HEK293T (cell line): ENCODE results near the gene NAMPT.

Experiments used
- CTCF ChIA-PET: fragments of 350-600 bp; formaldehyde crosslinking; extraction: SDS; loops from one replicate; lab custom pipeline; 2021; ENCODE audit warnings: antibody characterized with exemption, inconsistent platforms; lab: Yijun Ruan, JAX
- POLR2A ChIA-PET: fragments of 350-600 bp; formaldehyde crosslinking; extraction: SDS; loops from one replicate; lab custom pipeline; 2020; ENCODE audit warnings: antibody characterized with exemption, inconsistent platforms; lab: Yijun Ruan, JAX
- DNase-seq: peaks from one replicate; pipeline ENCODE4 v3.0.0; 2012; ENCODE audit warnings: mixed read lengths; ENCODE audit errors: extremely low spot score
- ARNT ChIP-seq: fragments of 450-650 bp; IDR thresholded peaks from 2 replicates; pipeline ENCODE4 v1.6.1; 2017; ENCODE audit warnings: mild to moderate bottlenecking
- BHLHE40 ChIP-seq: fragments of 450-650 bp; IDR thresholded peaks from 2 replicates; pipeline ENCODE4 v1.6.1; 2016; ENCODE audit warnings: mild to moderate bottlenecking, moderate library complexity, borderline replicate concordance
- CTBP1 ChIP-seq: fragments of 450-650 bp; IDR thresholded peaks from 2 replicates; pipeline ENCODE4 v1.6.1; 2016; ENCODE audit warnings: borderline replicate concordance
- ELF4 ChIP-seq: fragments of 450-650 bp; IDR thresholded peaks from 2 replicates; pipeline ENCODE4 v1.6.1; 2017; ENCODE audit warnings: antibody characterized with exemption
- FOXA1 ChIP-seq: fragments of 450-650 bp; IDR thresholded peaks from 2 replicates; pipeline ENCODE4 v1.6.1; 2016; ENCODE audit warnings: mild to moderate bottlenecking
- FOXK2 ChIP-seq: fragments of 450-650 bp; IDR thresholded peaks from 2 replicates; pipeline ENCODE4 v1.6.1; 2016; ENCODE audit warnings: mild to moderate bottlenecking
- FOXM1 ChIP-seq: fragments of 450-650 bp; IDR thresholded peaks from 2 replicates; pipeline ENCODE4 v1.6.1; 2017; ENCODE audit warnings: mild to moderate bottlenecking, borderline replicate concordance
- HDGF ChIP-seq: fragments of 450-650 bp; IDR thresholded peaks from 2 replicates; pipeline ENCODE4 v1.6.1; 2017; ENCODE audit warnings: antibody characterized with exemption, borderline replicate concordance
- L3MBTL2 ChIP-seq: fragments of 450-650 bp; conservative IDR thresholded peaks from 2 replicates; pipeline ENCODE4 v1.6.1; 2016; ENCODE audit warnings: mild to moderate bottlenecking
- LEF1 ChIP-seq: fragments of 450-650 bp; IDR thresholded peaks from 2 replicates; pipeline ENCODE4 v1.6.1; 2017; ENCODE audit warnings: mild to moderate bottlenecking, borderline replicate concordance
- NFRKB ChIP-seq: fragments of 450-650 bp; IDR thresholded peaks from 2 replicates; pipeline ENCODE4 v1.6.1; 2016; ENCODE audit warnings: mild to moderate bottlenecking, moderate library complexity
- PKNOX1 ChIP-seq: fragments of 450-650 bp; IDR thresholded peaks from 2 replicates; pipeline ENCODE4 v1.6.1; 2016
- SP1 ChIP-seq: fragments of 450-650 bp; IDR thresholded peaks from 2 replicates; pipeline ENCODE4 v1.6.1; 2017
- SUZ12 ChIP-seq: fragments of 450-650 bp; IDR thresholded peaks from 2 replicates; pipeline ENCODE4 v1.6.1; 2016; ENCODE audit warnings: mild to moderate bottlenecking
- TARDBP ChIP-seq: fragments of 450-650 bp; IDR thresholded peaks from 2 replicates; pipeline ENCODE4 v1.6.1; 2016
- ZNF384 ChIP-seq: fragments of 450-650 bp; IDR thresholded peaks from 2 replicates; pipeline ENCODE4 v1.6.1; 2016

NAMPT gene

GRCh38 chr7:106290319-106290718 is 5.5 kb upstream of the NAMPT start:
- TF ChIP-seq FOXA1 (no peak), HDGF (no peak)
- no peak for DNase-seq
- CTCF ChIA-PET, result no interaction called here
- POLR2A ChIA-PET, result no interaction called here

DNA sequence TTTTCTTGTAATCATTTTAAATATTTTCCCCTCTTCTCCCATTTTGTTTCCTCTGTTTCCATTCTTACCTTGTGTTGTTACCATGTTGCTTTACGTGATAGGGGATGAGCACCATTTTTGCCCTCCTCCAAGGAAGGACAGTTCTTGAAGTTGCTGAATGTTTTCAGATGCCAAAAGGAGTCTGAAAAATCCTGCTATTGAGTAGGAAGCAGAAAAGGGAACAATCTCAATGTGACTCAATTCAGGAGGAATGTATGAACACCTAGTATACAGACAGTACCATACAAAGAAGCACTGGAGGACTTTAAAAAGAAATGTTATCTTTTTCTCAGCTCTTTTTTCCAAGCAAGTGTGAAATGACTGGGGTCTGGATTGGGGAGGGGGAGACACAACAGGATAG is 5.1 kb upstream of the NAMPT start:
- TF ChIP-seq L3MBTL2 (no peak), TARDBP (no peak), BHLHE40 (no peak), FOXM1 (no peak), ZNF384 (no peak), SP1 (no peak), HDGF (no peak), FOXK2 (no peak), NFRKB (no peak), PKNOX1 (no peak), ELF4 (no peak), SUZ12 (no peak), ARNT (no peak), CTBP1 (no peak), LEF1 (no peak)
- CTCF ChIA-PET, result interaction anchor here (0.6 kb wide), 1 partner anchor 790 kb away, joined by 3 read pairs; no protein-coding TSS in a partner anchor
- POLR2A ChIA-PET, result no interaction called here
- no peak for DNase-seq

- ChIA-PET CTCF (no interaction called here), POLR2A (no interaction called here)
- TF ChIP-seq PKNOX1, result no peak
- no peak for TF ChIP-seq LEF1
- no peak for TF ChIP-seq HDGF
- TF ChIP-seq FOXA1, result no peak
- TF ChIP-seq NFRKB, result no peak
- no peak for TF ChIP-seq CTBP1
- TF ChIP-seq BHLHE40, result no peak
- TF ChIP-seq TARDBP, result no peak
- TF ChIP-seq FOXK2, result no peak
- no peak for TF ChIP-seq SP1
- TF ChIP-seq ELF4, result no peak
- no peak for TF ChIP-seq ARNT
- no peak for TF ChIP-seq ZNF384
- TF ChIP-seq L3MBTL2, result no peak
- TF ChIP-seq SUZ12, result no peak
- TF ChIP-seq FOXM1, result no peak
- DNase-seq, result no peak
Observed at GRCh38 chr7:106288263-106288662, 3.5 kb upstream of the NAMPT start.

- DNase-seq, result no peak
- POLR2A ChIA-PET, result no interaction called here
- CTCF ChIA-PET, result no interaction called here
- TF ChIP-seq ELF4, result no peak
- TF ChIP-seq HDGF, result no peak
- no peak for TF ChIP-seq LEF1
- TF ChIP-seq SP1, result no peak
- TF ChIP-seq TARDBP, result no peak
- TF ChIP-seq FOXA1, result no peak
- TF ChIP-seq NFRKB, result no peak
- TF ChIP-seq CTBP1, result no peak
- no peak for TF ChIP-seq PKNOX1
- TF ChIP-seq BHLHE40, result no peak
- no peak for TF ChIP-seq ARNT
- TF ChIP-seq L3MBTL2, result no peak
- TF ChIP-seq ZNF384, result no peak
- no peak for TF ChIP-seq FOXK2
- TF ChIP-seq SUZ12, result no peak
- no peak for TF ChIP-seq FOXM1
Observed at GRCh38 chr7:106287786-106288185, 3.0 kb upstream of the NAMPT start.

GRCh38 chr7:106285855-106286492 is 1.2 kb upstream of the NAMPT start:
- no peak for DNase-seq
- TF ChIP-seq HDGF (no peak), FOXA1 (no peak), CTBP1 (no peak), LEF1 (no peak), FOXM1 (no peak)
- CTCF ChIA-PET, result no interaction called here
- POLR2A ChIA-PET, result interaction anchor here (1.1 to 2.0 kb wide), 5 partner anchors 9 to 378 kb away, joined by 3 to 10 read pairs (median 4); no protein-coding TSS in a partner anchor
